Measurements from ENCODE around the gene CCDC88C. TPM values are rescaled to one million over a fixed set of nuclear protein-coding genes. Genes with fewer than 3 reads are reported as not detected.

Gene CCDC88C
- total RNA-seq, 2 experiments from 2014 or later: 269 to 287 TPM

GRCh38 chr14:91341334-91341733 is 76.3 kb downstream of the CCDC88C start:
- peaks cover 83% of the 10 kb centered on the region for H3K36me3 Mint-ChIP-seq (ENCODE audit: low read depth)
- no peak for TF ChIP-seq CTCF (IDR thresholded peaks at IDR 0.05)
- H3K4me1 Mint-ChIP-seq (ENCODE audit: low read depth): peaks cover 35% of the 10 kb centered on the region
- H3K9me3 ChIP-seq (ENCODE audit: control insufficient read depth in 1 of 2, insufficient read depth in 1 of 2, low read length in 2 of 2): no peaks in the 10 kb centered on the region
- H3K36me3 ChIP-seq (ENCODE audit: insufficient read depth, low read length): peaks cover 80% of the 10 kb centered on the region
- POLR2A ChIA-PET: interaction anchor here (0.7 to 1.6 kb wide), 5 partner anchors 10 to 95 kb away, joined by 3 read pairs; no protein-coding TSS in a partner anchor
- H3K4me1 ChIP-seq (ENCODE audit: insufficient read depth, low read length): peaks cover 22% of the 10 kb centered on the region
- ATAC-seq (ENCODE audit: poor library complexity) (no peak), DNase-seq (no peak)
- H3K9me3 Mint-ChIP-seq: no peaks in the 10 kb centered on the region
- CTCF ChIA-PET: interaction anchor here (0.7 kb wide), 1 partner anchor 17 kb away, joined by 3 read pairs; no protein-coding TSS in a partner anchor
- no peak overlapping the region for H3K27ac ChIP-seq (ENCODE audit: low read depth in 1 of 2, low read length in 2 of 2)
- H3K27me3 Mint-ChIP-seq: no peaks in the 10 kb centered on the region
- H3K27ac Mint-ChIP-seq: peak overlapping the region; percentile 47
- no peak overlapping the region for H3K4me3 ChIP-seq (ENCODE audit: low read length)
- no peak overlapping the region for H3K4me3 Mint-ChIP-seq
- intact Hi-C loops (cut with DNase I, micrococcal nuclease): no loop called here
- no peaks in the 10 kb centered on the region for H3K27me3 ChIP-seq (ENCODE audit: control insufficient read depth in 1 of 2, insufficient read depth in 2 of 2, low read length in 2 of 2)

DNA sequence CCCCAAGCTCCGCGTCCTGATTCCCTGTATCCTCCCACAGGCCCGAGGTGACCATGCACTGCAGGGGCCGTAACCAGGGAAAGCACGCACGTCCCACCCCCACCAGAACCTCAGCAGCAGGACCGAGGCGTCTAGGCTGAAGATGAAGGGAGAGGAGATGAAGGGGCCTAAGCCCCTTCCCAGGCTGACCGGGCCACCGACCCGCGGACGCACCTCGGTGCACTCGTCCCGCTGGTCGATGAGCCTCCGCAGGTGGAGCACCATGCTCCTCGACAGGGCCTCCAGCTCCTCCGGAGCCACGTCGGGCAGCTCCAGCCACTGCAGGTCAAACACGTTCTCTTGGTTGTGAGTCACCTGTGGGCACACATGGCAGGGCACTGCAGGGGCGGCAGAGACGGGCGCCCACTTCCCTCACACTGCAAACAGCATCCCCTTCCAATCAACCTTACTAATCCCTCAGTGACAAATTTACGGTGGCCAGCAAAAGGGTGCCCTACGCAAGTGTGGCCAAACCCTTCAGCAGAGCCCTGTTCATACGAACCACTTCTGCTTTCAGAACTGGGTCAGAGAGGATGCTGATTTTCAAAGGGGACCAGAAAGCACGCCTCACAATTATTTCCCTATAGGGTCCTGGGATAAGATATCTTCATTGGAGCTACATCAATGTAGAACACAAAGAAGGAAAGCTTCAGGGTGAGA is 77.8 kb downstream of the CCDC88C start:
- peaks cover 34% of the 10 kb centered on the region for H3K4me1 Mint-ChIP-seq (ENCODE audit: low read depth)
- ATAC-seq (ENCODE audit: poor library complexity) (no peak), DNase-seq (no peak)
- intact Hi-C loops (cut with DNase I, micrococcal nuclease): no loop called here
- peaks cover 88% of the 10 kb centered on the region for H3K36me3 ChIP-seq (ENCODE audit: insufficient read depth, low read length)
- H3K9me3 ChIP-seq (ENCODE audit: control insufficient read depth in 1 of 2, insufficient read depth in 1 of 2, low read length in 2 of 2): no peaks in the 10 kb centered on the region
- no peaks in the 10 kb centered on the region for H3K27me3 Mint-ChIP-seq
- H3K27ac ChIP-seq (ENCODE audit: low read depth in 1 of 2, low read length in 2 of 2): no peak overlapping the region
- H3K4me3 Mint-ChIP-seq: no peak overlapping the region
- H3K9me3 Mint-ChIP-seq: no peaks in the 10 kb centered on the region
- peaks cover 84% of the 10 kb centered on the region for H3K36me3 Mint-ChIP-seq (ENCODE audit: low read depth)
- POLR2A ChIA-PET: interaction anchor here (0.6 to 1.2 kb wide), 4 partner anchors 11 to 98 kb away, joined by 3 read pairs; no protein-coding TSS in a partner anchor
- no peak overlapping the region for H3K4me3 ChIP-seq (ENCODE audit: low read length)
- H3K27ac Mint-ChIP-seq: peak overlapping the region; percentile 64
- no peak for TF ChIP-seq CTCF (IDR thresholded peaks at IDR 0.05)
- H3K4me1 ChIP-seq (ENCODE audit: insufficient read depth, low read length): peaks cover 17% of the 10 kb centered on the region
- CTCF ChIA-PET: no interaction called here
- no peaks in the 10 kb centered on the region for H3K27me3 ChIP-seq (ENCODE audit: control insufficient read depth in 1 of 2, insufficient read depth in 2 of 2, low read length in 2 of 2)

DNA sequence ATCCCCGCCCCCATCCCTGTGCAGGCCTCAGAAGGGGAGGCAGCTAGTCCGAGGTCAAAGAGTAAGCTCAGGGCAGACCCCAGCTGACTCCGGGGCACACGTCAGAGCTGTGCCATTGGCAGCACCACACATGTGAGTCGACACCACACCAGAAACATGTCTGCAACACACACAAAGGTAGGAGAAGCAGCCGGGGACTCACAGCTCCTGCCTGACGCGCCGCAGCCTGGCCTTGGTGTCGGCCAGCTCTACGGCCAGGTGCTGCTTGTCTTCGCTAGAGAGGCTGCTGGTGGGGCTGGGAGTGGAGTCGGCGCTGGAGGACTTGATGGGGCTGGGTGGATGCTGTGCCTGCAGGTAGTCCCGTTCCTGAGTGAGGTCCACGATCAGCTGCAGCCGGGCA is 78.5 kb downstream of the CCDC88C start:
- intact Hi-C loops (cut with DNase I, micrococcal nuclease): no loop called here
- Mint-ChIP-seq H3K9me3 (no peaks in the 10 kb centered on the region), H3K27ac (peak overlapping the region; percentile 53), H3K36me3 (ENCODE audit: low read depth) (peaks cover 86% of the 10 kb centered on the region), H3K4me1 (ENCODE audit: low read depth) (peaks cover 38% of the 10 kb centered on the region), H3K27me3 (no peaks in the 10 kb centered on the region), H3K4me3 (no peak overlapping the region)
- H3K4me1 ChIP-seq (ENCODE audit: insufficient read depth, low read length): peaks cover 21% of the 10 kb centered on the region
- H3K4me3 ChIP-seq (ENCODE audit: low read length): no peak overlapping the region
- no peak for TF ChIP-seq CTCF (IDR thresholded peaks at IDR 0.05)
- no peak overlapping the region for H3K27ac ChIP-seq (ENCODE audit: low read depth in 1 of 2, low read length in 2 of 2)
- POLR2A ChIA-PET: interaction anchor here (0.6 kb wide), 1 partner anchor 58 kb away, joined by 3 read pairs; no protein-coding TSS in a partner anchor
- peaks cover 95% of the 10 kb centered on the region for H3K36me3 ChIP-seq (ENCODE audit: insufficient read depth, low read length)
- CTCF ChIA-PET: interaction anchor here (1.6 kb wide), 1 partner anchor 16 kb away, joined by 5 read pairs; no protein-coding TSS in a partner anchor
- ATAC-seq (ENCODE audit: poor library complexity) (no peak), DNase-seq (peak in 1 of 14 experiments; percentile 8)
- no peaks in the 10 kb centered on the region for H3K9me3 ChIP-seq (ENCODE audit: control insufficient read depth in 1 of 2, insufficient read depth in 1 of 2, low read length in 2 of 2)
- no peaks in the 10 kb centered on the region for H3K27me3 ChIP-seq (ENCODE audit: control insufficient read depth in 1 of 2, insufficient read depth in 2 of 2, low read length in 2 of 2)
